DOHH2 (cell line): ENCODE measurements around the gene CBFA2T3.

Source experiments
- H3F3A ChIP-seq: fragments of 200-600 bp; sonication (generic), shearing (Covaris generic); 2 replicates; pipeline ENCODE4 v1.6.0; 2016; ENCODE audit warnings: antibody characterized with exemption, mild to moderate bottlenecking; ENCODE audit not compliant: control insufficient read depth, insufficient read depth
- H3K27ac ChIP-seq: fragments of 200-600 bp; sonication (generic); 2 replicates; pipeline ENCODE4 v1.5.1; 2014; ENCODE audit warnings: low read depth, mild to moderate bottlenecking, low read length, moderate library complexity
- H3K27me3 ChIP-seq: fragments of 200-600 bp; sonication (generic); 2 replicates; pipeline ENCODE4 v1.6.1; 2014; ENCODE audit warnings: mild to moderate bottlenecking, low read length, mixed read lengths; ENCODE audit not compliant: control insufficient read depth
- H3K36me3 ChIP-seq: fragments of 200-600 bp; sonication (generic); 2 replicates; pipeline ENCODE4 v1.6.1; 2014; ENCODE audit warnings: mild to moderate bottlenecking, low read length, moderate library complexity, mixed read lengths; ENCODE audit not compliant: control insufficient read depth
- H3K4me1 ChIP-seq: fragments of 200-600 bp; sonication (generic); 2 replicates; pipeline ENCODE4 v1.6.1; 2014; ENCODE audit warnings: mild to moderate bottlenecking, low read length, mixed read lengths; ENCODE audit not compliant: control insufficient read depth
- H3K4me2 ChIP-seq: fragments of 200-600 bp; sonication (generic); 2 replicates; pipeline ENCODE4 v1.6.0; 2014; ENCODE audit warnings: mild to moderate bottlenecking, low read length, moderate library complexity
- H3K4me3 ChIP-seq: fragments of 200-600 bp; sonication (generic); 2 replicates; pipeline ENCODE4 v1.5.1; 2014; ENCODE audit warnings: mild to moderate bottlenecking, low read length, mixed read lengths
- H3K79me2 ChIP-seq: fragments of 200-600 bp; sonication (generic); 2 replicates; pipeline ENCODE4 v1.6.1; 2014; ENCODE audit warnings: mild to moderate bottlenecking, low read length, mixed read lengths; ENCODE audit not compliant: control insufficient read depth
- H3K9me2 ChIP-seq: fragments of 200-600 bp; sonication (generic); replicated peaks from 2 replicates; pipeline ENCODE4 v1.6.1; 2014; ENCODE audit warnings: mild to moderate bottlenecking, low read length, mixed read lengths; ENCODE audit not compliant: control insufficient read depth
- H3K9me3 ChIP-seq: fragments of 200-600 bp; sonication (generic); 2 replicates; pipeline ENCODE4 v1.6.1; 2014; ENCODE audit warnings: antibody characterized with exemption, low read length, mixed read lengths; ENCODE audit not compliant: control insufficient read depth, insufficient read depth
- H4K20me1 ChIP-seq: fragments of 200-600 bp; sonication (generic); 2 replicates; pipeline ENCODE4 v1.6.0; 2014; ENCODE audit warnings: low read depth, mild to moderate bottlenecking, antibody characterized with exemption, low read length, moderate library complexity; ENCODE audit not compliant: control insufficient read depth, insufficient read depth
- CTCF ChIP-seq: fragments of 200-600 bp; sonication (generic); IDR thresholded peaks from one replicate; pipeline ENCODE4 v1.5.1; 2014; ENCODE audit warnings: antibody characterized with exemption, mild to moderate bottlenecking, low read depth, low read length; ENCODE audit not compliant: poor library complexity, severe bottlenecking
- EZH2phosphoT487 ChIP-seq: fragments of 200-600 bp; sonication (generic); IDR thresholded peaks from 2 replicates; pipeline ENCODE4 v1.6.1; 2017; ENCODE audit warnings: borderline replicate concordance, mild to moderate bottlenecking, antibody characterized with exemption, low read length, moderate library complexity, mixed read lengths

Gene CBFA2T3

GRCh38 chr16:88956546-88957432 is 20.2 kb downstream of the CBFA2T3 start:
- Histone ChIP-seq H3K4me1 (no peaks in the 10 kb centered on the region), H3K27me3 (no peaks in the 10 kb centered on the region), H3K9me3 (no peaks in the 10 kb centered on the region), H3K4me2 (no peak overlapping the region), H3K9me2 (no peaks in the 10 kb centered on the region), H3K27ac (no peak overlapping the region), H4K20me1 (no peaks in the 10 kb centered on the region), H3K4me3 (no peak overlapping the region), H3K79me2 (no peaks in the 10 kb centered on the region), H3F3A (no peaks in the 10 kb centered on the region), H3K36me3 (no peaks in the 10 kb centered on the region)
- no peak for TF ChIP-seq CTCF
- no peak for TF ChIP-seq EZH2phosphoT487

- H3K4me3 ChIP-seq, result no peak overlapping the region
- H3K9me3 ChIP-seq, result no peaks in the 10 kb centered on the region
- no peaks in the 10 kb centered on the region for H3K9me2 ChIP-seq
- H3K27ac ChIP-seq, result no peak overlapping the region
- no peaks in the 10 kb centered on the region for H3K36me3 ChIP-seq
- H3F3A ChIP-seq, result no peaks in the 10 kb centered on the region
- H3K27me3 ChIP-seq, result no peaks in the 10 kb centered on the region
- H3K79me2 ChIP-seq, result no peaks in the 10 kb centered on the region
- H3K4me2 ChIP-seq, result no peak overlapping the region
- no peaks in the 10 kb centered on the region for H4K20me1 ChIP-seq
- TF ChIP-seq EZH2phosphoT487, result no peak
- no peak for TF ChIP-seq CTCF
- H3K4me1 ChIP-seq, result no peaks in the 10 kb centered on the region
Measured at GRCh38 chr16:88955906-88956305, 21.1 kb downstream of the CBFA2T3 start.

GRCh38 chr16:88953003-88953690 is 23.9 kb downstream of the CBFA2T3 start:
- Histone ChIP-seq H3K4me1 (no peaks in the 10 kb centered on the region), H3K27me3 (no peaks in the 10 kb centered on the region), H3K79me2 (no peaks in the 10 kb centered on the region), H3K27ac (no peak overlapping the region), H3K9me3 (no peaks in the 10 kb centered on the region), H3K36me3 (no peaks in the 10 kb centered on the region), H3F3A (no peaks in the 10 kb centered on the region), H3K4me2 (no peak overlapping the region), H4K20me1 (no peaks in the 10 kb centered on the region), H3K4me3 (no peak overlapping the region), H3K9me2 (no peaks in the 10 kb centered on the region)
- TF ChIP-seq CTCF, result no peak
- TF ChIP-seq EZH2phosphoT487, result no peak
